Activated CD4-positive, alpha-beta T cell treated with anti-CD3 and anti-CD28 coated beads, Interleukin-2, amount 50 U/mL, for 4 hours (primary cell): ENCODE measurements around the gene SLC35G2.
"Not testable (repeated sequence)": the region's sequence is repeated elsewhere in the genome, so short reads cannot be mapped to it uniquely, and the experiment has no call there.

ENCODE experiments used
- DNase-seq, 2 experiments: peaks; one replicate each; pipeline ENCODE4 v3.0.0-alpha.2; 2020

SLC35G2 gene

DNA sequence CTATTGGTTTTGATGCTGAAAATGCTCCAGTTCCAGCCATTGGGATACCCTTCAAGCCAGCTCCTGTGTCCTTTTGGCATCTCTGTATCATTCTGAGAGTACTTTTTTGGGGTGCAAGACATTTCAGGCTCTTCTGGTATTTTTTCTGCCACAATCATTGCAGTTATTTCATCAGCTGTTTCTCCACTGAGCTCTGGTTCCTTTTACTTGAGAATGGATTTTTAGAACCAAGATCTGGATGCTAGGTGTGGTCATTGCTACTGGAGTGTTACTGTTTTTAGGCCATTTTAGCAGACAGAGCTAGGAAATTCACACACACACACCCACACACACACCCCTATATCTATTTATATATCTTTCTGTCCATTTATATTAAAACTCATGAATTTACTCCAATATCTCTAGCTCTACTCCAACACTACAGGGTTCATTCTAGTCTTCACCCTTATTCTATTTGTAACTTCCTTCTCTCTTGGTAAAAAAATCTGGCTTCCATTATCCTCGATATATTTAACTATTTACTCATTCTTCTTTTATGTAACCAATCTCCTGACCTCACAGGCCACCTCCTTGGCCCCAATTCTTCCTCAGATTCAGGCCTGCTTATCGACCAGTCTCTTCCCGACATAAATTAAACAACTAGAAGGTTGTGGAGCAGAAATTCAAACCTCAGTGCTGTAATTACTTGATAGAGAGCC, 17.0 kb downstream of the SLC35G2 start:
- DNase-seq: no peak

DNA sequence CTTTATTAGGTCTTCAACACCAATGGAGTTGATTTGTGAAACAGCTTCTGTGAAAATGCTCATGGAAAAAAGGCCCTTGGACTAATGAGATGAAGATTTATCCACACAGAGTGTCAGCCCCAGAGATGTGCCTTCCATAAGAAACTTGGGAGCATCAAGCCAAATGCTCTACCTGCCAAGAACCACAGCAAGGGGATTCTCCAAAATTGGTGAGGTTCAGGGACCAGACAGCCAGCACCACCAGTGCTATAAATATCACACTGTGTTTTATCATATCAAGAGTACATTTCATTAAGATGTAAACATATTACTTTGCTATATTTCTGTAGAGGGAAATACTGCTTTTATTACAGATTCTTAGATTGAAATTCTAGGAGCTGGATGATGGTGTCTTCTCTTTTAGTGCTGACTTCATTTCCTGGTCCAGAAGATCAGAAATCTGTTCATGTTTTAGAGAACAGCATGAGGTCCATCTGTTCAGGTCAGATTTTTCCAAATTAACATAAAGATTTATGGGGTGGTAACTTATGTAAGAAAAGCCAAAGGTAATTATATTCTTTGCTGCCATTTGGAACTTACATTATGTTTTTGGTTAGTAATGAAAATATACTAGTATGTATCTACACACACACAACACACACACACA, 17.7 kb downstream of the SLC35G2 start:
- no peak for DNase-seq

DNA sequence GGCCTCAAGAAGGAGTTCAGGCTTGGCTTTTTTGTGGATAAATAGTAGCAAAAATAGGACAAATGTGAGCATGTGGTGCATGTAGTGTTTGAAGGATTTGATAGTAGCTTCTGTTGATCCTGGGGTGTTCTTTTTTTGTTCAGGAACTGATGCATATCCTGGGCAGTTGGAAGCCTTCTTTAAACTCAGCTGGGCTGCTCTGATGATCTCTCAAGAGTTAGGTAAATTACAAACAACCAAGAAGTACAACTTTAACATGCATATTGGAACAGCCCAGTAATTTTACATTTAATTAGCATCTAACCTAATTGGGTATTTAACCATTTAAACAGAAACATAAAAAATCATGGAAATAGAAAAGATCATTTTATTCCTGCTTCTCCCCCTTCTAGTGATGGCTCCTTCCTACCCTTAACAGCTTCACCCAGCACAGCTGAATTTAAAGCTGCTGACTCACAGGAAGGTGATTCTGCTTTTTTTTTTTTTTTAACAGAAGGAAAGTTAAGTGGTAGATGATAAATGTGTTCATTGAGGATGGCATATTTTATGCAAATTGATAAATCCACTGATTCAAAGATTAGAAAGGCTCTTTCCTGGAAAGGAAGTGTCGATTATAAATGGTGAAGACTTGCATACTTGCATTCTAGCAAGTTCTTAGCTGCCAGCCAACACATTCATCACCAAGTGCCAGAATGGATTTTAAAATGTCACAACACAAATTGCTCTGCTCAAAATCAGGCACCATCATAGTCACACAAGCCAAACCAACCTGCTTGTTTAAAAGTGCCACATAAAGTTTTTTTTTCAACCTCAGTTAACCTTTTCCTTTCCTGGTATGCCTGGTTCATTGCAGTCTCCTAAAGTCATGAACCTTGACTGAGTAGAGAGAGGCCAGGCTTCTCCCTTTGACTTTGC, 20.0 kb downstream of the SLC35G2 start:
- no peak for DNase-seq

DNA sequence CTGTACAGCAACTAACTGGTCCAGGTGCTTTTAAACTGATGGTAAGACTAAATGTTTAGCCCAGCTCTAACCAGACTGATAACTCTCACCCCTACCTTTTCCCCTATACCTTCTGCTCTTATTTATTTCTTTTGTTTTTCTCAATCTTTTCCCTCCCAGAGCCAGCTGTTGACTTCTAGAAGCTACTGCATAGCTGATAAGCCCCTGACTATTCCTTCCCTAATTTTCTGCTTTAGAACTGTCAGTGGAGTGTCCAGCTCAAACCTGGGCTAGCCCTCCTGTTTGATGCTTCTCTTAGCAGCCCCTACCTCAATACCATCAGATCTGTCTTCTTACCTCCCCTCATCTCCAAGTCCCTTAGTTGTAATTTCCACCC, 20.6 kb downstream of the SLC35G2 start:
- no peak for DNase-seq

DNA sequence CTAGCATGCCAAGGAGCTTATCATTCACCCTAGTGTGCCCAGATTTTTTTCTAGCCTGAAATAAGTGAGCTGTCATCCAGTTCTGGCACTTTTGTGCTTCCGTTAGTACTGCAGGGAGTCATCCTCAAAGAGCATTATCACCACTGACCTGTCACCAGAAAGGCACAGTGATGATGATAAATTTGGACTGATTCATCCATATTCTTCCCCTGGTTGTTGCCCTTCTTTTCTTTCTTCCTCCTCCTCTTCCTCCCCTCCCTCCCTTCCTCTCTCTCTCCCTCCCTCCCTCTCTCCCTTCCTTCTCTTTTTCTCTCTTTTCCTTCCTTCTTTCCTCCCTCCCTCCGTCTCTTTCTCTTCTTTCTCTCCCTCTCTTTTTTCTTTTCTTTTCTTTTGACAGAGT, 21.3 kb downstream of the SLC35G2 start:
- DNase-seq: no peak

DNA sequence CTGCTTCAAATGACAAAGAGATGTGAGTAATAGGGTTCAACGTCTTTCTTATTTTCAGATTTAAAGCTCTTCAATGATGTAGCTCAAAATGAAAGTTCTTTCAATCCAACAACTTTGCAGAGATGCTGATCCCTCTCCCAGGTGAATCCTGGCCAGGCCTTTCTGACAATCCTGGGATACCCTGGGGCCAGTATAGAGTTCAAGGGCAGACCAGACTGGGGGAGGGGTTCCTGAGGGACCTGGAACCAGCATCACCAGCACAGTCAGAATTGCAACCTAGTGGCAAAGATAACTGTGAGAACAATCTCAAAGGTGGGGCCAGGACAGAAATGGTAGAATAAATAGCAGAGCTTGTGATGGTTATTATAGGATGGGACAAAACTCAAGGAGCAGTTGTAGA, 23.4 kb downstream of the SLC35G2 start:
- no peak for DNase-seq

DNA sequence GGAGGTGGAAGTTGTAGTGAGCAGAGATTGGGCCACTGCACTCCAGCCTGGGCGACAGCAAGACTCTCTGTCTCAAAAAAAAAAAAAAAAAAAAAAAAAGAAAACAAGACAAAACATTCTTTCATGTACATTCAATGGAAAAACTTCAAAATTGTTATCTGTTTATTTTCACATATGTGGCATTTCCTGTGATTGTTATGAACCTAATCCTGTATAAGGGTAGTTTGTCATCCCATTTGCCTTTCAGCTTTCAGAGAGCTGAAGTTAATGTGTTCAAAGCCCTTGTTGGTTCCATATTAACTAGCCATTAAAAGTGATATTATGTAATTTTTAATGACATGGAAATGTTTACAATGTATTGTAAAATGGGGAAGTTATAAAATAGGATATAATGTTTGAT, 25.8 kb downstream of the SLC35G2 start:
- no peak for DNase-seq

DNA sequence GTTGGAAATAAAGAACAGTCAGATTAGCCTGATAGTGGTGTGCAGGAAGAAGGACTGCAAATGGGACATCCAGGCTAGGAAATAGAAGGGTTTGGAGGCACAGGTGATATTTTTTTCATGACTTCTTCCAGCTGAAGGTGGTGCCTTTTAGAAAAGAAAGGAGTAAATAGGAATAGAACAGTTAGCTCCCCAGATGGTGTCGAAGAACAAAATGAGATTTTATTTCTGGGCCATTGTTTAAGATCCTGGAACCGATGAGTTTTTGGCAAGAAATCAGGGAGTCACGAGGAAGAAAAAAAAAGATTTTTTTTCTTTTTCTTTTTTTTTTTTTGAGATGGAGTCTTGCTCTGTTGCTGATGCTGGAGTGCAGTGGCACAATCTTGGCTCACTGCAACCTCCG, 33.3 kb downstream of the SLC35G2 start:
- DNase-seq: no peak

DNA sequence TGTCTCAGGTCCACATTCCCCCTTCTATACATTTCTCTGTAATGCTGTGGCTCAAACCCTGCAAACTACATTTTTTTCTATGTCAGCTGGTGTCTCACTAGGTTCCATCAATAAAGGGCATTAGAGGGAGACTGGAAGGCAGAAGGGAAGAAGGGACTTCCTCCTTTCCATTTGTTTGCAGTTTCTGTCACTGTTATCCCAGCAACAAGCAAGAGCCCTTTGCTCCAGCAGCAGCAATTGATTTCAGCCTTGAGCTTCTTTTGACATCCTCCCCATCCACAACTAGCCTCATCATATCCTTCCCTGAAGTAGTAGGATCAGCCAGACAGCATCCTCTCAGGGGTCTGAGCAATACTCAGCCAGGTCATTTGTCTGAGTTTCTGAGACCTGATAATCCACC, 37.7 kb downstream of the SLC35G2 start:
- DNase-seq: no peak

DNA sequence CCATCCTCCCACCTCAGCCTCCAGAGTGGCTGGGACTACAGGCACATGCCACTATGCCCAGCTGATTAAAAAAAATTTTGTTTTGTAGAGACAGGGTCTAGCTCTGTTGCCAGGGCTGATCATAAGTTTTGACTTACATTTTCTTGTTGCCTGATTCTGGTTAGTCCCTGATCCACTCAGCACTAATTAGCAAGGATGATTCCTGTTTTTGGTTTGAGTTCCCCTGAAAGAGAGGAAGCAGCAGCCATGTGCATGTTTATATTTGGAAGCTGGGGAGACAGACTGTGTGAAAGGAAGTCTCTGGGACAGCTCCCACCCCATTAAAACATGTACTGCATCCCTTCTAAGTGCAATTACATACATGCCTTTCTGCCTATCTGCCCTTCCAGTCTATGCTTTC, 39.5 kb downstream of the SLC35G2 start:
- DNase-seq: no peak

DNA sequence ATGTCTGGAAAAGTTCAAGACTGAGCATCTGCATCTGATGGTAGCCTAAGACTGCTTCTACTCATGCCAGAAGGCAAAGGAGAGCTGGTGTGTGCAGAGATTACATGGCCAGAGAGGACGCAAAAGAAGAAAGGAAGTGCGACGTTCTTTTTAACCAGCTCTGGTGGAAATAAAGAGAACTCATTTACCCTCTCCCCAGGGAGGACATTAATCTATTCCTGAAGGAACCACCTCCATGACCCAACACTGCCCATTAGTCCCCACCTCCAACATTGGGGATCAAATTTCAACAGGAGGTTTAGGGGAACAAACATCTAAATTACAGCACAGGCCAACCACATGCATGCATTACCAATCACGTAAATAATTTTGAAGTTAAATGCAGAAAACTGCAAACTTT, 41.6 kb downstream of the SLC35G2 start:
- no peak for DNase-seq

DNA sequence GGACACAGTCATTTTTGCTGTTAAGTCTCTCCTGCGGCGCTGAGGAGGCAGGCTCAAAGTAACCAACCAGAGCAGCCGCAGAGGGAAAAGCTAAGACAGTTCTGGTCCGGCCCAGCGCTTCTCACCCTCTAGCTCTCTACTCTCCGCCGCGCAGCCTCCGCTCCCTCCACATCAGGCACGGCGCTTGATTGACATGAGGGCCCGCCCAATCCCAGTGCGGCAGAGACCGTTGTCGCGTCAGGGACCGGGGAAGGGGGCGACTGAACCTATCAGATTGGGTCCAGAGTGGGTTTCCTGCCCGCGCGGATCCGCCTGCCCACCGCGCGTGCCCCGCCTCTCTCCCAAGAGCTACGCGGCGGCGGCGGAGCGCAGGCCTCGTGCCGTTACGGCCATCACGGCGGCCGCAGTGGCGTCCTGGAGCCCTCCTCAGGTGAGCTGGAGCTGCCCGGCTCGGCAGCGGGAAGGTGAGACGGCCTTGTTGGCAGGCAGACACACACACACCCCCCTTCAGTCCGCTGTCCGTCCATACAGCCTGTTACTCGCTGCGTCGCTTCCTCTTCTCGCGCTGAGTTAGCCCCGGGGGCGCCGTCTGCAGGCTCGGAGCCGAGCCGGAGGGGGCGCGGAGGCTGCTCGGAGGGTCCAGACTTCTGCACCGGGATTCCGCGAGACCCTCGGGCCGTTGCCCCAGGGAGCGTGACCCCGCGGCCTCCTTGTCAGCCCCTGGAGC, 43.1 kb downstream of the SLC35G2 start, which contains the start of gene NCK1:
Gene NCK1 (plus strand): TSS at position 319 of the 727 bp plus-strand sequence. CDS start 65,794 bp downstream, outside the sequence.
- DNase-seq: peak; percentile 98

DNA sequence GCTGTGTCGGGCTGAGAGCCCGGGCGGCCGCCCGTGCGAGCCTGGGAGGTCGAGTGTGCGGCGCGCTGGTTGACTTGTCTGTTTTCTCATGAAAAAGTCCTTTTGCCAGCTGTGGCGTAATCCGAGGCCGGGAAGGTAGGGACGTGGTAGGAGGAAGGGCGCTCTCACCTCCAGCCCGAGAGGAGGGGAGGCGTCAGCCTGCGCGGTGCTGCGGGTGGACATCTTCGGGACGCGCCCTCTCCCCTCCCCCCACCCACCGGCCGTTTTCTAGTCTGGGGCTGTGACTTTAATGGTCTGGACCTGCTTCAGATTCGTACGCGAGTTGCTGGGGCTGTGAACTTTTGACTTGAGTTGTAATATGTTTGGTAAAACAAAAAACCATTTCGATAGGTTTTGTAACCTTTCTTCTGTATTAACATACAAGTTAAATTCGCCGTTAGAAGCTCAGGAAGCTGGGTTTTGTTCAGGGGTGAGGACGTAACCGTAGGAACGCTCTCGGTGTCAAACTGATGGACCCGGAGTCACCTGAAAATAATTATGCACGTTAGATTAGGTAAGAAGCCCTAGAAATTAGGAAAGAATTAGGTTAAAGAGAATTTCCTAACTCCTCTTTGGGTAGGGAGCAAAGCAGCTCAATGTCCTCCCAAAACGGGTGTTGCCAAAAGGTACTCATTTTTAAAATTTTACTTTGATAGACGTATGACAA, 43.8 kb downstream of the SLC35G2 start:
- peak in 1 of 2 experiments; percentile 18 for DNase-seq

DNA sequence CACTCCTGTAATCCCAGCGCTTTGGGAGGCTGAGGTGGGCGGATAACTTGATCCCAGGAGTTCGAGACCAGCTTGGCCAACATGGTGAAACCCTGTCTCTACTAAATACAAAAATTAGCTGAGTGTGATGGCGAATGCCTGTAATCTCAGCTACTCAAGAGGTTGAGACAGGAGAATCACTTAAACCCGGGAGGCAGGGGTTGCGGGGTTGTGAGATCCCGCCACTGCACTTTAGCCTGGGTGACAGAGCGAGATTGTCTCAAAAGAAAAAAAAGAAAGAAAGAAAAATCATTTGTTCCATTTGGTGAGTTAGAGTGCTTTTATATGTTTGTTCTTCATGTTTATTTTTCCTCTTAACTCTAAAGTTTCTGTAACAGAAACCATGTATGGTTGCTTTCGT, 50.4 kb downstream of the SLC35G2 start:
- no peak for DNase-seq

DNA sequence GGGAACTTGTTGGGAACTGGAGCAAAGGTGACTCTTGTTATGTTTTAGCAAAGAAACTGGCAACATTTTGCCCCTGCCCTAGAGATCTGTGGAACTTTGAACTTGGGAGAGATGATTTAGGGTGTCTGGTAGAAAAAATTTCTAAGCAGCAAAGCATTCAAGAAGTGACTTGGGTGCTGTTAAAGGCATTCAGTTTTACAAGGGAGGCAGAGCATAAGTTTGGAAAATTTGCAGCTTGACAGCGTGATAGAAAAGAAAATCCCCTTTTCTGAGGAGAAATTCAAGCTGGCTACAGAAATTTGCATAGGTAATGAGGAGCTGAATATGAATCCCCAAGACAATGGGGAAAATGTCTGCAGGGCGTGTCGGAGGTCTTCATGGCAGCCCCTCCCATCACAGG, 53.3 kb downstream of the SLC35G2 start:
- not testable (repeated sequence) for DNase-seq

DNA sequence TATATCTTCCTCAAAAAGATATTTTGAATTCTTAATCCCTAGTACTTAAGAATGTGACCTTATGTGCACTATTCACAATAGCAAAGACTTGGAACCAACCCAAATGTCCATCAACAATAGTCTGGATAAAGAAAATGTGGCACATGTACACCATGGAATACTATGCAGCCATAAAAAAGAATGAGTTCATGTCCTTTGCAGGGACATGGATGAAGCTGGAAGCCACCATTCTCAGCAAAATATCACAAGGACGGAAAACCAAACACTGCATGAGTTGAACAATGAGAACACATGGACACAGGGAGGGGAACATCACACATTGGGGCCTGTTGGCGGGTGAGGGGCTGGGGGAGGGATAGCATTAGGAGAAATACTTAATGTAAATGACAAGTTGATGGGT, 60.6 kb downstream of the SLC35G2 start:
- DNase-seq: not testable (repeated sequence)

DNA sequence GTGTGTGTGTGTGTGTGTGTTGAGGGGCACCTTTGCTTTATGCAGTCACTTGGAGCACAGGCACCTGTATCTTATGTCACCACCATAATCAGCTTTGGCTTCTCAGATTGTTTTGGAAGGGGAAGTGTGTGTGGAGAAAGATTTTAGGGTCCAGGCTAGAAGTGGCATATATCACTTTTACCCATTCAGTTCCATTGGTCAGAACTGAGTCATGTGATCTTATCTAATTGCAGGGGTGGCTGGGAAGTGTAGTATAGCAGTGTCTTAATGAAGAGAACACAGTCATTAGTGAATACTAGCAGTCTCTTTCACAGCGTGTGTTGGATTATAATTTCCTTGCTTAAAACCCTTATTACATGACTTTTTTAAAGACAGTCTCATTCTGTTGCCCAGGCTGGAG, 63.6 kb downstream of the SLC35G2 start:
- no peak for DNase-seq

DNA sequence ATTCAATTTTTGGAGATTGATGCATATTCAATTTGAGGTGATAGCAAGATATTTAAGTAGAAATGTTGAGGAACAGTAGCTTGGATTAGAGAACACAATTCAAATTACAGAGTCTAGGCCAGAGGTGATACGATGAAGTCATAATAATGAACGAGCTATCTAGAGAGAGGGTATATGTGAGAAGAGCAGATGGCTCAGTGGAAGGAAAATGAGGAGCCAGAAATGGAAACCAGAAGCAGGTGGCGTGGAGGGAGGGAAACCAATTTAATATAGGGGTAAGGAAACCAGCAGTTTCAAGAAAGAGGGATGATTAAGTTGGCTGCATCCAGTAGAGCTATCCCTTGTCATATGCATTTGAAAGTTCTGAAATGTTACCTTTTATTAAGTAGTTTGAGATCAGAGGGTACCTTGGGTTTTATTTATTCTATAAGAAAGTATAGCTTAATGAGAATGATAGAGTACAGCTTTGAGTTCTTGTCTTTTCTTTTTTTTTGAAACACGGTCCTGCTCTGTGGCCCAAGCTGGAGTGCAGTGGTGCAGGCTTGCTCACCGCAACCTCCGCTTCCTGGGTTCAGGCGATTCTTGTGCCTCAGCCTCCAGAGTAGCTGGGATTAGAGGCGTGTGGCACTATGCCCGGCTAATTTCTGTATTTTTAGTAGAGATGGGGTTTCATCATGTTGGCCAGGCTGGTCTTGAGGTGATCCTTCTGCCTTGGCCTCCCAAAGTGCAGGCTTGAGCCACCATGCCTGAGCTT, 65.2 kb downstream of the SLC35G2 start:
- DNase-seq: no peak

DNA sequence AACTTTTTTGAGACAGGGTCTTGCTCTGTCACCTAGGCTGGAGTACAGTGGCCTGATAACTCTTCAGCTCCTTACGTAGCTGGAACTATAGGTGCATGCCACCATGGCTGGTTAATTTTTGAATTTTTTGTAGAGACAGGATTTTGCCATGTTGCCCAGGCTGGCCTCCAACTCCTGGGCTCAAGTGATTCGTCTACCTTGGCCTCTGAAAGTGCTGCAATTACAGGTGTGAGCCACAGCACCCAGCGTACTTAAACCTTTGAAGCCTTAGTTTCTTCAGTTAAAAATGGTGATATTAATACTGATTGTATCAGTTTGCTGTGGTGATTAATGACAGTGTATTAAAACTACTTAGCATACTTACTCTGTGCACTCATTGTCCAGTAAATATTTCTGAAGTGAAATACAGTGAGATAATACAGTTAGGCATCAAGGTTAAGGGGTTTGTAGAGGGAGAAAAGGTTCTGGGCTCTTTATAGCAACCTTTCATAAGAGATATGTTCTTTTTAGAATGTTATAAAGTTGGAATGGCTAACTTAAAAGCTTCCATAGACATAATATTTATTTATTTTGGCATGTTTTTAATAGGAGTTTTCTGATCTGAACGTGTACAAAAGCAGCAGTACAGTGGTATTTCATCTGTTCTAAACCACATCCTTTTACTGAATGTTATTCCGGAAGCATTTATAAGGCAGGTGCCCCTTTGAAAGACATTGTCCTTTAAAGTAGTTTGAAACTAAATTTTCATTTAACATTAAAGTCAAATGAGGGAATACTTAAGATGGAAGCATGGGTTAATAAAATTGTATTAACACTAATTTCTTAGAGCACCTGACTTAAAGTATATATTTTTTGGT, 66.7 kb downstream of the SLC35G2 start:
- DNase-seq: no peak

DNA sequence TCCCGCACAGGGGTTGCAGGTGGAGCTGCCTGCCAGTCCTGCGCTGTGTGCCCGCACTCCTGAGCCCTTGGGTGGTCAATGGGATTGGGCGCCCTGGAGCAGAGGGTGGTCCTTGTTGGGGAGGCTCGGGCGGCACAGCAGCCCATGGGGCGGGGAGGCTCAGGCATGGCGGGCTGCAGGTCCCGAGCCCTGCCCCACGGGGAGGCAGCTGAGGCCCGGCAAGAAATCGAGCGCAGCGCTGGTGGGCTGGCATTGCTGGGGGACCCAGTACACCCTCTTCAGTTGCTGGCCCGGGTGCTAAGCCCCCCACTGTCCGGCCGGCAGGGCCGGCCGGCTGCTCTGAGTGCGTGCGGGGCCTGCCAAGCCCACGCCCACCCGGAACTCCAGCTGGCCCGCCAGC, 71.0 kb downstream of the SLC35G2 start:
- no peak for DNase-seq
